HTERT RPE-1 (cell line): Measurements from ENCODE around the gene RABL3.
"Not testable (repeated sequence)": the region's sequence is repeated elsewhere in the genome, so short reads cannot be mapped to it uniquely, and the experiment has no call there.

ENCODE experiments used
- in situ Hi-C: fragments of 300-500 bp; cut with MboI; formaldehyde crosslinking; loops from 4 replicates; pipeline ENCODE4 v1.14.3; 2020; ENCODE audit warnings: low sequenced_read_pairs

The RABL3 gene

GRCh38 chr3:120649830-120650233, 92.5 kb downstream of the RABL3 start:
- in situ Hi-C loops, result no loop called here

- in situ Hi-C loops, result no loop called here
Observed at GRCh38 chr3:120648290-120648689, 94.0 kb downstream of the RABL3 start.

- in situ Hi-C loops, result no loop called here
Observed at GRCh38 chr3:120646771-120647432, 95.4 kb downstream of the RABL3 start.

GRCh38 chr3:120645083-120645845, 97.1 kb downstream of the RABL3 start:
- in situ Hi-C loops, result no loop called here

- in situ Hi-C loops, result no loop called here
Observed at GRCh38 chr3:120642368-120642948, 99.9 kb downstream of the RABL3 start.

- in situ Hi-C loops, result no loop called here
Observed at GRCh38 chr3:120641696-120642246, 100.5 kb downstream of the RABL3 start.

GRCh38 chr3:120640231-120640630, 102.1 kb downstream of the RABL3 start:
- in situ Hi-C loops, result no loop called here

GRCh38 chr3:120638820-120639219, 103.5 kb downstream of the RABL3 start:
- in situ Hi-C loops, result not testable (repeated sequence)

GRCh38 chr3:120637851-120638559, 104.3 kb downstream of the RABL3 start:
- in situ Hi-C loops, result no loop called here

- in situ Hi-C loops, result no loop called here
Observed at GRCh38 chr3:120636795-120637401, 105.4 kb downstream of the RABL3 start.
